ENCODE measurements around the gene PSMG3.

The PSMG3 gene

GRCh38 chr7:1591396-1591795, 21.6 kb upstream of the PSMG3 start:
- no peak overlapping the region for H3K27ac ChIP-seq (ENCODE audit: low read depth, low read length, poor library complexity, severe bottlenecking)
- no peaks in the 10 kb centered on the region for H3K79me2 ChIP-seq (ENCODE audit: insufficient read depth, low read length)
- no peaks in the 10 kb centered on the region for H3K4me1 ChIP-seq (ENCODE audit: insufficient read depth, low read length, severe bottlenecking)
- H3K9ac ChIP-seq (ENCODE audit: low read length) = no peak overlapping the region
- H3K9me3 ChIP-seq (ENCODE audit: low read length) = peaks cover 3% of the 10 kb centered on the region; the same call in 1 of the 2 replicates
- H3K4me3 ChIP-seq (ENCODE audit: low read depth, low read length, poor library complexity, severe bottlenecking) = no peak overlapping the region
- H3K27me3 ChIP-seq (ENCODE audit: insufficient read depth, low read length) = peaks cover 15% of the 10 kb centered on the region
- H3K36me3 ChIP-seq (ENCODE audit: insufficient read depth, low read length) = no peaks in the 10 kb centered on the region
- H4K20me1 ChIP-seq (ENCODE audit: insufficient read depth, low read length) = no peaks in the 10 kb centered on the region
- no peak overlapping the region for H2AFZ ChIP-seq (ENCODE audit: low read length)
- TF ChIP-seq CTCF (IDR thresholded peaks at IDR 0.05; ENCODE audit: low read length) (no peak), EZH2 (IDR thresholded peaks at IDR 0.05; ENCODE audit: borderline replicate concordance, low read length) (no peak)
- H3K9me2 ChIP-seq (ENCODE audit: low read depth, low read length) = no peaks in the 10 kb centered on the region
- no peak overlapping the region for H3K4me2 ChIP-seq (ENCODE audit: low read length)
- no peaks in the 10 kb centered on the region for H3F3A ChIP-seq (ENCODE audit: insufficient read depth, low read length)

- Histone ChIP-seq H4K20me1 (ENCODE audit: insufficient read depth, low read length) (no peaks in the 10 kb centered on the region), H3K27me3 (ENCODE audit: insufficient read depth, low read length) (peaks cover 15% of the 10 kb centered on the region), H2AFZ (ENCODE audit: low read length) (no peak overlapping the region), H3K4me3 (ENCODE audit: low read depth, low read length, poor library complexity, severe bottlenecking) (no peak overlapping the region), H3K4me2 (ENCODE audit: low read length) (no peak overlapping the region), H3K27ac (ENCODE audit: low read depth, low read length, poor library complexity, severe bottlenecking) (no peak overlapping the region), H3K9ac (ENCODE audit: low read length) (no peak overlapping the region), H3K4me1 (ENCODE audit: insufficient read depth, low read length, severe bottlenecking) (no peaks in the 10 kb centered on the region), H3K9me2 (ENCODE audit: low read depth, low read length) (no peaks in the 10 kb centered on the region), H3K79me2 (ENCODE audit: insufficient read depth, low read length) (no peaks in the 10 kb centered on the region), H3K9me3 (ENCODE audit: low read length) (peaks cover 3% of the 10 kb centered on the region; the same call in 1 of the 2 replicates), H3F3A (ENCODE audit: insufficient read depth, low read length) (no peaks in the 10 kb centered on the region), H3K36me3 (ENCODE audit: insufficient read depth, low read length) (no peaks in the 10 kb centered on the region)
- no peak for TF ChIP-seq EZH2 (IDR thresholded peaks at IDR 0.05; ENCODE audit: borderline replicate concordance, low read length)
- no peak for TF ChIP-seq CTCF (IDR thresholded peaks at IDR 0.05; ENCODE audit: low read length)
Measured at GRCh38 chr7:1590887-1591286, 21.1 kb upstream of the PSMG3 start.

- no peak overlapping the region for H3K9ac ChIP-seq (ENCODE audit: low read length)
- no peaks in the 10 kb centered on the region for H3F3A ChIP-seq (ENCODE audit: insufficient read depth, low read length)
- H3K9me2 ChIP-seq (ENCODE audit: low read depth, low read length) = no peaks in the 10 kb centered on the region
- no peak overlapping the region for H2AFZ ChIP-seq (ENCODE audit: low read length)
- no peaks in the 10 kb centered on the region for H3K4me1 ChIP-seq (ENCODE audit: insufficient read depth, low read length, severe bottlenecking)
- no peak overlapping the region for H3K27ac ChIP-seq (ENCODE audit: low read depth, low read length, poor library complexity, severe bottlenecking)
- H3K27me3 ChIP-seq (ENCODE audit: insufficient read depth, low read length) = peaks cover 15% of the 10 kb centered on the region
- no peaks in the 10 kb centered on the region for H4K20me1 ChIP-seq (ENCODE audit: insufficient read depth, low read length)
- H3K9me3 ChIP-seq (ENCODE audit: low read length) = peaks cover 3% of the 10 kb centered on the region; the same call in 1 of the 2 replicates
- TF ChIP-seq CTCF (IDR thresholded peaks at IDR 0.05; ENCODE audit: low read length) (no peak), EZH2 (IDR thresholded peaks at IDR 0.05; ENCODE audit: borderline replicate concordance, low read length) (no peak)
- H3K36me3 ChIP-seq (ENCODE audit: insufficient read depth, low read length) = no peaks in the 10 kb centered on the region
- H3K4me2 ChIP-seq (ENCODE audit: low read length) = no peak overlapping the region
- H3K79me2 ChIP-seq (ENCODE audit: insufficient read depth, low read length) = no peaks in the 10 kb centered on the region
- H3K4me3 ChIP-seq (ENCODE audit: low read depth, low read length, poor library complexity, severe bottlenecking) = no peak overlapping the region
Measured at GRCh38 chr7:1590476-1590875, 20.6 kb upstream of the PSMG3 start.

Measured in OCI-LY1 (cell line).